A549 (cell line): ENCODE data around the gene C12orf42. TPM values are rescaled to one million over a fixed set of nuclear protein-coding genes. Genes with fewer than 3 reads are reported as not detected.
A peak's percentile ranks its signal among the peaks of the same experiment; 100 is the strongest.

Experiments
- ATAC-seq, 2 experiments: fragments of 200-7000 bp in 1 of 2; fragments of >200 bp in 1 of 2; cut with Nextera tagmentation in 1 of 2; cut with Tn5 transposase in 1 of 2; 3 replicates each; pipeline versions ENCODE4 v1.8.0 to v1.9.1; 2018 to 2020; ENCODE audit warnings: mild to moderate bottlenecking in 1 of 2, moderate library complexity in 1 of 2
- CTCF ChIA-PET: fragments of 300-600 bp; sonication (Branson Sonifier 250); formaldehyde crosslinking; extraction: SDS; loops from one replicate; lab custom pipeline; 2021; ENCODE audit warnings: antibody characterized with exemption, inconsistent platforms; lab: Yijun Ruan, JAX
- POLR2A ChIA-PET: fragments of 350-600 bp; formaldehyde crosslinking; extraction: SDS; loops from one replicate; lab custom pipeline; 2021; ENCODE audit warnings: antibody characterized with exemption, inconsistent platforms; lab: Yijun Ruan, JAX
- DNase-seq, 2 experiments: peaks; one replicate each; pipeline versions ENCODE4 v3.0.0 to v3.0.0-alpha.2; 2011 to 2016; ENCODE audit warnings: low read depth in 1 of 2, low spot score in 1 of 2
- FAIRE-seq: peaks from 2 replicates; lab custom pipeline; 2011; peaks lifted over from hg19 to GRCh38; lab: Jason Lieb, UNC
- H3K27ac ChIP-seq, 2 experiments: fragments of >200 bp; sonication (Bioruptor Twin); formaldehyde crosslinking; 3 replicates each; pipeline ENCODE4 v1.5.1; 2016 to 2017
- H3K4me1 ChIP-seq: fragments of >200 bp; sonication (Bioruptor Twin); formaldehyde crosslinking; 3 replicates; pipeline ENCODE4 v1.6.1; 2016
- H3K4me2 ChIP-seq: fragments of >200 bp; sonication (Bioruptor Twin); formaldehyde crosslinking; 3 replicates; pipeline ENCODE4 v1.6.1; 2016
- H3K4me3 ChIP-seq: fragments of >200 bp; sonication (Bioruptor Twin); formaldehyde crosslinking; 3 replicates; pipeline ENCODE4 v1.5.1; 2016
- H3K9me3 ChIP-seq: fragments of >200 bp; sonication (Bioruptor Twin); formaldehyde crosslinking; 3 replicates; pipeline ENCODE4 v1.6.1; 2016
- BHLHE40 ChIP-seq: IDR thresholded peaks from 2 replicates; pipeline ENCODE4 v1.6.1; 2012; ENCODE audit warnings: low read depth, low read length, inconsistent platforms
- CEBPB ChIP-seq, 2 experiments: fragments of >200 bp in 1 of 2; sonication (Bioruptor Twin) in 1 of 2; formaldehyde crosslinking in 1 of 2; IDR thresholded peaks; 2 replicates each; pipeline ENCODE4 v1.6.1; 2012 to 2016
- CTCF ChIP-seq: fragments of >200 bp; sonication (Bioruptor Twin); formaldehyde crosslinking; IDR thresholded peaks from 3 replicates; pipeline ENCODE4 v1.5.1; 2016
- ELK1 ChIP-seq: fragments of 150-350 bp; IDR thresholded peaks from 2 replicates; pipeline ENCODE4 v1.6.1; 2014; ENCODE audit warnings: low read depth, mild to moderate bottlenecking, low read length
- FOSL2 ChIP-seq, 2 experiments: fragments of 450-650 bp in 1 of 2; fragments of >200 bp in 1 of 2; sonication (Bioruptor Twin) in 1 of 2; formaldehyde crosslinking; IDR thresholded peaks; 2 replicates each; pipeline versions ENCODE4 v1.5.0 to v1.6.1; 2016 to 2020; ENCODE audit warnings: mild to moderate bottlenecking in 1 of 2, moderate library complexity in 1 of 2
- GATA3 ChIP-seq: IDR thresholded peaks from 2 replicates; pipeline ENCODE4 v1.6.1; 2012; ENCODE audit warnings: borderline replicate concordance
- HOXA7 ChIP-seq: fragments of 250-450 bp; sonication (Bioruptor Pico); IDR thresholded peaks from 2 replicates; pipeline ENCODE4 v1.5.0; 2020; ENCODE audit warnings: mild to moderate bottlenecking, moderate library complexity
- JUN ChIP-seq, 2 experiments: fragments of >200 bp; sonication (Bioruptor Twin); formaldehyde crosslinking; IDR thresholded peaks; 2 replicates in 1 of 2; 3 replicates in 1 of 2; pipeline ENCODE4 v1.6.1; 2016 to 2017
- PBX3 ChIP-seq: IDR thresholded peaks from 2 replicates; pipeline ENCODE4 v1.6.1; 2012
- RAD21 ChIP-seq, 2 experiments: fragments of >200 bp in 1 of 2; sonication (Bioruptor Twin) in 1 of 2; formaldehyde crosslinking in 1 of 2; IDR thresholded peaks in 1 of 2; conservative IDR thresholded peaks in 1 of 2; 2 replicates in 1 of 2; 3 replicates in 1 of 2; pipeline ENCODE4 v1.6.1; 2012 to 2018; ENCODE audit warnings: inconsistent platforms in 1 of 2
- RCOR1 ChIP-seq: fragments of 150-350 bp; IDR thresholded peaks from 2 replicates; pipeline ENCODE4 v1.6.1; 2014; ENCODE audit warnings: antibody characterized with exemption, low read length, low read depth
- SMC3 ChIP-seq: fragments of >200 bp; sonication (Bioruptor Twin); formaldehyde crosslinking; IDR thresholded peaks from 3 replicates; pipeline ENCODE4 v1.6.1; 2018; ENCODE audit warnings: inconsistent platforms
- TP53 ChIP-seq: fragments of 250-450 bp; sonication (Bioruptor Pico); IDR thresholded peaks from 2 replicates; pipeline ENCODE4 v1.5.0; 2021; ENCODE audit warnings: mild to moderate bottlenecking, moderate library complexity
- USF2 ChIP-seq: fragments of 450-650 bp; IDR thresholded peaks from 2 replicates; pipeline ENCODE4 v1.6.1; 2014; ENCODE audit warnings: antibody characterized with exemption
- ZC3H11A ChIP-seq: fragments of 450-650 bp; IDR thresholded peaks from 2 replicates; pipeline ENCODE4 v1.6.1; 2014; ENCODE audit warnings: antibody characterized with exemption, mild to moderate bottlenecking
- ZNF302 ChIP-seq: fragments of 250-450 bp; sonication (Bioruptor Pico); IDR thresholded peaks from 2 replicates; pipeline ENCODE4 v1.9.0; 2021; ENCODE audit warnings: inconsistent platforms, mild to moderate bottlenecking, moderate library complexity
- WGBS: methylation state at CpG from one replicate; pipeline ENCODE4 v1.1.6; 2017; ENCODE audit errors: missing lambda C conversion rate; 5-methylcytosine and 5-hydroxymethylcytosine counted together
- polyA plus RNA-seq, 4 experiments: library from polyadenylated mRNA; depleted of rRNA in 3 of 4; stranded (reverse); fragments of >200 nt; fragmentation: RNase III in 1 of 4; extraction: RNeasy Plus Mini Kit Qiagen cat#74134 plus additional on column Dnase treatment in 1 of 4; gene quantifications; 2 replicates in 3 of 4; 3 replicates in 1 of 4; pipeline ENCODE4 v1.2.3, GENCODE V29; 2011 to 2017
- TF ChIP-seq, protein P1 (sequence below): fragments of >200 bp; sonication (Bioruptor Twin); formaldehyde crosslinking; IDR thresholded peaks from 3 replicates; pipeline ENCODE4 v1.6.1; 2016

C12orf42 gene
- polyA plus RNA-seq, 2 of the 4 experiments (the other 2 are of a cell fraction): not detected

DNA sequence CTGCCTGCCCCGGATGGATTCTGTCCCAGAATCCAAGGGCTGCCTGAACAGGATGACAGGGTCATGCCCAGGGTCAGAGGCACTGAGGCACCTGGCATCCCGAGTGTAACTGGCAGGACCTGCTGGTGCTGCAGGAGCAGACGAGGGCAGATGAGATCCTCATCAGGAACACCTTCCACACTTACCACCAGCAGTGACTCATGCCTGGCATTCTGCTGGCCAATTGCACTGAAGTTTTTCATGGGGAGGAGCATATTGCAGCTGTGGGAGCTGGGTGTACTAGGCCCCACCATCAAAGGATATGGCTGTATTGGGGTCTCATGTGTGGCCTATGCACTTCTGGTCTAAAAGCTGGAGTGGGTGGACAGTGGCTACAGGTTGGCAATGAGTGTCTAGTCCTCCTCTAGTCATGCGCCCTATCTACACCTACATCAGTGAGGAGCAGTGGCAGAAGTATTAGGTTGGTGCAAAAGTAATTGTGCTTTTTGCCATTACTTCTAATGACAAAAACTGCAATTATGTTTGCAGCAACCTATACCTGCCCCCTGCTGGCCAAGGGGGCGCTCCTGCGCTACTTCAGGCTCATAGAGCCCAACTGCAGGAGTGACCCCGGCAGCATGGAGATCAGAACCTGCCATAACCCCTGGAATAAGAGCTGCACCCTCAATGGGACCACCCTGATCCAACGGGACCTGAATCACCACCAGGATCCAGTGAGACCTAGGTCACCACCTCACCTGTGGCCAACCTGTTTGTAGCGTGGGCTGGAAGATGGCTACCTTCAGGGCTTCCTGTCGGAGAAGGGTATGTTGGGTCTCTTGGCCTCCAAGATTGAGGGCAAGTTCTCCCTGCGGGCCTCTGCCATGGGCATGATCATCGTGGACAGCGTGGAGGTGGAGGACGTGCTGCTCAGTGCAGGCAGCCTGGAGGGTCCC is 8.0 kb upstream of the C12orf42 start:
- CTCF ChIA-PET: interaction anchor here (0.5 to 9.8 kb wide), 4 partner anchors 42 to 1612 kb away, joined by 3 to 134 read pairs (median 4); no protein-coding TSS in a partner anchor
- peak in 1 of 2 experiments; percentile 81; a peak in 3 of 6 replicates for ATAC-seq
- FAIRE-seq: no peak
- H3K9me3 ChIP-seq: no peaks in the 10 kb centered on the region
- no peak overlapping the region for H3K27ac ChIP-seq
- TF ChIP-seq RAD21 (conservative IDR thresholded peaks at IDR 0.05 in 1 of 2, IDR thresholded peaks at IDR 0.05 in 1 of 2) (peak in 1 of 2 experiments; percentile 36; a peak in 1 of 5 replicates), CTCF (peak; percentile 19; the same call in 1 of the 3 replicates), USF2 (no peak)
- H3K4me2 ChIP-seq: no peak overlapping the region
- H3K4me1 ChIP-seq: peaks cover 11% of the 10 kb centered on the region; the same call in 2 of the 3 replicates
- POLR2A ChIA-PET: no interaction called here
- DNase-seq: peak in 1 of 2 experiments; percentile 34
- 74% methylated on average over 13 of the region's 14 CpGs for WGBS
- no peak overlapping the region for H3K4me3 ChIP-seq

- peaks cover 11% of the 10 kb centered on the region; the same call in 2 of the 3 replicates for H3K4me1 ChIP-seq
- H3K9me3 ChIP-seq: no peaks in the 10 kb centered on the region
- ChIA-PET POLR2A (no interaction called here), CTCF (interaction anchor here (1.6 to 9.8 kb wide), 3 partner anchors 13 to 44 kb away, joined by 3 to 134 read pairs (median 5); no protein-coding TSS in a partner anchor)
- H3K27ac ChIP-seq: no peak overlapping the region
- no peak for DNase-seq
- TF ChIP-seq JUN (IDR thresholded peaks at IDR 0.05) (no peak), TP53 (no peak), CEBPB (IDR thresholded peaks at IDR 0.05) (peak; percentile 60 to 87; a peak in 3 of 4 replicates), GATA3 (no peak), ZC3H11A (no peak)
- no peak for ATAC-seq
- no peak for FAIRE-seq
- H3K4me2 ChIP-seq: no peak overlapping the region
- 90% methylated on average over 5 of the region's 5 CpGs for WGBS
- H3K4me3 ChIP-seq: no peak overlapping the region
Observed at GRCh38 chr12:103501447-103501846, 5.7 kb upstream of the C12orf42 start.

- no peak overlapping the region for H3K4me3 ChIP-seq
- no peak for TF ChIP-seq BHLHE40
- TF ChIP-seq HOXA7: no peak
- TF ChIP-seq ELK1: no peak
- TF ChIP-seq FOSL2 (IDR thresholded peaks at IDR 0.05): peak; percentile 6; the same call in 1 of the 2 replicates
- peak; percentile 15; the same call in 1 of the 2 replicates for TF ChIP-seq FOSL2 (CRISPR knock-in tag; IDR thresholded peaks at IDR 0.05)
- ChIA-PET CTCF (interaction anchor here (1.4 to 9.8 kb wide), 3 partner anchors 10 to 46 kb away, joined by 4 to 134 read pairs (median 5); no protein-coding TSS in a partner anchor), POLR2A (no interaction called here)
- DNase-seq (no peak), ATAC-seq (no peak), FAIRE-seq (peak; percentile 49)
- H3K4me2 ChIP-seq: peak overlapping the region; percentile 13
- no peaks in the 10 kb centered on the region for H3K9me3 ChIP-seq
- peaks cover 14% of the 10 kb centered on the region; the same call in 2 of the 3 replicates for H3K4me1 ChIP-seq
- no peak overlapping the region for H3K27ac ChIP-seq
Observed at GRCh38 chr12:103499571-103499970, 3.8 kb upstream of the C12orf42 start.

- Histone ChIP-seq H3K4me2 (peak overlapping the region; percentile 13; the same call in 2 of the 3 replicates), H3K27ac (no peak overlapping the region), H3K4me3 (no peak overlapping the region), H3K4me1 (peaks cover 14% of the 10 kb centered on the region; the same call in 2 of the 3 replicates), H3K9me3 (no peaks in the 10 kb centered on the region)
- FAIRE-seq (no peak), DNase-seq (no peak), ATAC-seq (no peak)
- WGBS: 78% methylated on average over 2 of the region's 2 CpGs
- ChIA-PET CTCF (interaction anchor here (1.4 to 9.8 kb wide), 2 partner anchors 10 to 47 kb away, joined by 4 to 134 read pairs; no protein-coding TSS in a partner anchor), POLR2A (no interaction called here)
- TF ChIP-seq FOSL2 (IDR thresholded peaks at IDR 0.05) (no peak), FOSL2 (CRISPR knock-in tag; IDR thresholded peaks at IDR 0.05) (no peak), TP53 (no peak), SMC3 (no peak), RCOR1 (no peak), PBX3 (no peak), ZNF302 (CRISPR knock-in tag) (no peak)
- TF ChIP-seq, protein P1, sequence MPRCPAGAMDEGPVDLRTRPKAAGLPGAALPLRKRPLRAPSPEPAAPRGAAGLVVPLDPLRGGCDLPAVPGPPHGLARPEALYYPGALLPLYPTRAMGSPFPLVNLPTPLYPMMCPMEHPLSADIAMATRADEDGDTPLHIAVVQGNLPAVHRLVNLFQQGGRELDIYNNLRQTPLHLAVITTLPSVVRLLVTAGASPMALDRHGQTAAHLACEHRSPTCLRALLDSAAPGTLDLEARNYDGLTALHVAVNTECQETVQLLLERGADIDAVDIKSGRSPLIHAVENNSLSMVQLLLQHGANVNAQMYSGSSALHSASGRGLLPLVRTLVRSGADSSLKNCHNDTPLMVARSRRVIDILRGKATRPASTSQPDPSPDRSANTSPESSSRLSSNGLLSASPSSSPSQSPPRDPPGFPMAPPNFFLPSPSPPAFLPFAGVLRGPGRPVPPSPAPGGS: no peak
Observed at GRCh38 chr12:103498990-103499389, 3.2 kb upstream of the C12orf42 start.
